HG03520 (cell line): ENCODE results near the gene RUBCN.
A peak's percentile ranks its signal among the peaks of the same experiment; 100 is the strongest.

Experiments used
- ATAC-seq: cut with Tn5 transposase; IDR thresholded peaks from one replicate; pipeline ENCODE4 v1.9.1; 2021; ENCODE audit warnings: mild to moderate bottlenecking, moderate library complexity; ENCODE audit not compliant: unreplicated experiment

RUBCN gene

DNA sequence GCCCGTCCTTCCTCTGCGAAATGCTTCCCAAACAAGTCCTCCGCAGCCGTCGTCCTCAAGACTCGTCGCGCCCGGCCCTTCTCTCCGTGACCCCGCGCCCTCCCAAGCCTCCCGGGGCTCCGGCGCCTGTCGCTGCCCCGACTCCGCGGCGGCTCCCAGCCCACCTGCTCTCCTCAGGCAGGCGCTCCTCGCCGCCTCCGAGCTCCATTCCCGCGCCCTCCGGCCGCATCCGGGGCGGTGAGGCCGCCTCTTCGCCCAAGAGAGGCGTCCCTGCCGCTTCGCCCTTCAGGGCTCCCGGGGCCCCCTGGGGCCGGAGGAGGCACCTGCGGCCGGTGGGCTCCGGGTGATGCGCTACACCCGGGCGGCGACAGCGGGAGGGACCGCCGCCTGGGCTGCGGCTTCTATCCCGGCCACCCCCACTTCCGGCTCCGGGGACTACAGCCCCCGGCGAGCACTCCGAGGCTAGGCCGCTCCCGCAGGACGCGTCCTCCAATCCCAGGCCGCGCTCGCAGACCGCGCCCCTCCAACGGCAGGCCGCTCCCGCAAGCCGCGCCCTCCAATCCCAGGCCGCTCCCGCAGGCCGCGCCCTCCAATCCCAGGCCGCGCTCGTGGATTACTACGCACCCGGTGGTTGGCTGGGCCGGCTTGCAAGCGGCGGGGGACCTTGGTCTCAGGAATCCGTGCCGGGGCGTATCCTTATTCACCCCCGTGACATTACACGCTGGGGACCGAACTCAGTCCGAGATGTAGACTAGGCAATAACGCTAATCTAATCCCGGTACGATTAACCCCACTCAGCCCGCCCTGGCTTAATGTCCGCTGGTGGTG lies at the start of gene RUBCN:
Gene RUBCN, minus strand, starts transcription at position 414 of the 828 bp plus-strand sequence. Its CDS starts 185 bp downstream, at position 229.
- ATAC-seq = peak; percentile 83

DNA sequence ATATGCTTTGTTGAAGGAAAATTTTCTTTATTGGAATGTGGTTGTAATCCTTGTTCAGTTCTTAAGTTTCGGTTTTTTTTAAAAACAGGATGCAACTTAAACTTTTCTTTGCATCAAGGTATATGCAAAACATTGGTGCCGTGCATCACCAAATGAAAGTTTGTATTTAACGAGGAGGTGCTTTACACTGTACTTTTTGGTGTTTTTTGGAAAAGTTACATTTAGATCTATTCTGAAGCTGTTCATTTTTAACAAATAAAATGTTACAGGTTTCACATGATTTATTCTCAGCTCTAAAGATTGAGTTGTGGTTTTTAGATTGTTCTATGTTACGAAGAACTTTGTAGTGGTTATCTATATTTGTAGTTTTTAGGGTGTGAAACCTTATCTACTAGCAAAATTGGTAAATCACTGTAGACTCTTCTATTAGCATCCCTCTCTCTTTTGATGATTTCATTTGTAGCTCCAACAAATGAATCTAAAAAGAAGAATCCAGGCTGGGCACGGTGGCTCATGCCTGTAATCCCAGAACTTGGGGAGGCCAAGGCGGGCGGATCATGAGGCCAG lies 47.4 kb upstream of the RUBCN start:
- no peak for ATAC-seq

- peak; percentile 51 for ATAC-seq
Observed at GRCh38 chr3:197782230-197782629, 45.5 kb upstream of the RUBCN start.

GRCh38 chr3:197775317-197775716 lies 38.6 kb upstream of the RUBCN start:
- ATAC-seq = no peak

GRCh38 chr3:197761784-197762183 lies 25.1 kb upstream of the RUBCN start:
- no peak for ATAC-seq

GRCh38 chr3:197758512-197758911 lies 21.8 kb upstream of the RUBCN start:
- ATAC-seq = no peak

- no peak for ATAC-seq
Observed at GRCh38 chr3:197756704-197757103, 20.0 kb upstream of the RUBCN start.

DNA sequence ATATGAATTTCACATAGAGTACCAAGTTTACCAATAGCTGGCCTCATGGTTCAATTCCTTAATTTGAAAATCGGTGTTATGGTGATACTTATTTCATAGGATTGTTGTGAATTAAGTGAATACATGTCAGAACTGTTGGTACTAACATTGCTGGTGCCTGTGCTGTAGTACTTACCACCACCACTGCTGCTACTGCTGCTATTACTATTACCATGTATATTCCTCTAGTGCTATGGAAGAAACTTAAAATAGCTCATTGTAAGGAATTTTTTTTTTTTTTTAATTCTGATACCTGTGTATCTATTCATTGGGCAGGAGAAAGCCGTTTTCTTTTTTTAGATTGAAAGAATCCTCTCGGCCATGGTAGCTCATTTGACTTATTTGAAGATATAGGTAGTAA lies 16.6 kb upstream of the RUBCN start:
- ATAC-seq = no peak

GRCh38 chr3:197752107-197752506 lies 15.4 kb upstream of the RUBCN start:
- no peak for ATAC-seq

DNA sequence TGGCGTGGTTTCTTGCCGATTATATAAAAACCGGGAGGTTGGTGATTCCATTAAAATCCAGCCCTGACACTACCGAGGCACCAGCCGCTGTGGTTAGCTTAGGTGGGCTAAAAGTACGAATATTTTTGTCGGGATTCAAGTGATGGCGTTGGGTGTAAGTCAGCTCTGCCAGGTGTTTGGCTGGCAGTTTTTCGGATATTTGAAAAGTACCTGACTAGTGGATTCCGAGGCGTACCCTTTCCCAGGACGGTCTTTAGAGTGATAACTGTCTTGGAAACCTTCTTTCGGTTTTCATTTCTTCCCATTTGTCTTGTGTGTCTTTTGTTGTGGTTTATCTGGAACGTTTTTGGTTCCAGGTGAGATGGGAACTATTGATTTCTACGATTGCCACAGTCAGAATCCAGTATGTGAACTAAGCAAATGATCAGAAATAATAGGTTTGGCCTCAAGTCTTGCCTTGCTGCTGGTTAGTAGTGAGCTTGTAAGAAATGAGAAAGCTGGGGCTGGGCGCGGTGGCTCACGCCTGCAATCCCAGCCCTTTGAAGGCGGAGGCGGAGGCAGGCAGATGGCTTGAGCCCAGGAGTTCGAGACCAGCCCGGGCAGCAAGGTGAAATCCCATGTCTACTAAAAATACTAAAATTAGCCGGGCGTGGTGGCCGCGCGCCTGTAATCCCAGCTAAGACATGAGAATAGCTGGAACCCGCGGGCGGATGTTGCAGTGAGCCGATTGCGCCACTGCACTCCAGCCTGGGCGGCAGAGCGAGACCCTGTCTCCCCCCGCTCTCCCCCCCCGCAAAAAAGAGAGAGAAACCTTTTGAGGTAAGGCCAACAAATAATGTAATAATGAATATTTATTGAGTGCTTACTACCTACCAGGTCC lies 14.4 kb upstream of the RUBCN start:
- ATAC-seq = no peak

- ATAC-seq = peak; percentile 37
Observed at GRCh38 chr3:197750396-197750831, 13.7 kb upstream of the RUBCN start.

GRCh38 chr3:197749601-197750395 lies 13.1 kb upstream of the RUBCN start, which contains the start of gene FYTTD1:
Gene FYTTD1 (plus strand): TSS chr3:197749883. CDS start chr3:197749972, 89 bp downstream.
- peak; percentile 74 for ATAC-seq

DNA sequence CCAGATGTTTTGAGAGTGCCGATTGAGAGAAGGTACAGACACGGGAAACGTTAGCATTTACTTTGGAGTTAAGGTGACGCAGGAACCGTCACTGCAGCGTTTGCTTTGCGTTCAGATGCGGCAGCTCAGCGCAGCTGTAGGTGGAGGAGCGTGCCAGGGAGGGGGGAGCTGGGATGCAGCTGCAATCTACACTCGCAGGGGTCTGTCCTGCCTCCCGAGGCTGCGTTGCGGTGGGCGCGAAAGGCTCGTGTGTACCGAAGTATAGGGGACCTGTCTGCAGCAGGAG lies 12.6 kb upstream of the RUBCN start:
- peak; percentile 27 for ATAC-seq

- ATAC-seq = no peak
Observed at GRCh38 chr3:197748597-197749314, 12.1 kb upstream of the RUBCN start.

GRCh38 chr3:197746801-197747237 lies 10.1 kb upstream of the RUBCN start:
- no peak for ATAC-seq

DNA sequence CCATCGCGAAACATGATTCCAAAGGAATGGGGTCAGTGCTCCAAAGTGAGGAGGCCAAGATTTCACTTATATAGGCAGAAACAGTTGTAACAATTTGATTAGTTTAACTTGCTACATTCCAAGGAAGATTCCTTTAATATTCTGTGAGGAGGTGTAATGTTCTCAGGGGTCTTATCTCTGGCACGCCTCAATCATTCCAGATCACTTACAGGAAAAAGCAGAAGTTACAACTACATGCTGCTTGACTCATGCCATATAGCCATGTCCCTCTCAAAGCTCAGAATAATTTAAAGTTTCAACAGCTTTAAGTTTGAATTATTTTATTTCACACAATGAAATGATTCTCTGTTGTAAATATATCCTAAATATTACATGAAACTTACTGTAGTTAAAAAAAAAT lies 9.5 kb upstream of the RUBCN start:
- no peak for ATAC-seq

- ATAC-seq = no peak
Observed at GRCh38 chr3:197742787-197743186, 6.1 kb upstream of the RUBCN start.

- no peak for ATAC-seq
Observed at GRCh38 chr3:197737749-197738462, 1.2 kb upstream of the RUBCN start.

GRCh38 chr3:197737319-197737649 lies 580 bp upstream of the RUBCN start:
- no peak for ATAC-seq
